IPS DF 19.7 (cell line): ENCODE results near the gene CACNG4.
"Not testable (repeated sequence)": the region's sequence is repeated elsewhere in the genome, so short reads cannot be mapped to it uniquely, and the experiment has no call there.

Experiments
- DNase-seq: peaks from one replicate; pipeline ENCODE4 v3.0.0-alpha.2; 2013; ENCODE audit warnings: low read depth, low spot score

The CACNG4 gene

GRCh38 chr17:66964930-66965800 lies 658 bp downstream of the CACNG4 start:
- no peak for DNase-seq

- no peak for DNase-seq
Measured at GRCh38 chr17:66965801-66966262, 1.3 kb downstream of the CACNG4 start.

GRCh38 chr17:66966298-66966697 lies 1.8 kb downstream of the CACNG4 start:
- DNase-seq = no peak

- DNase-seq = no peak
Measured at GRCh38 chr17:66966704-66967418, 2.4 kb downstream of the CACNG4 start.

GRCh38 chr17:66967837-66968543 lies 3.5 kb downstream of the CACNG4 start:
- no peak for DNase-seq

GRCh38 chr17:66968916-66969315 lies 4.4 kb downstream of the CACNG4 start:
- no peak for DNase-seq

- DNase-seq = no peak
Measured at GRCh38 chr17:66970140-66970539, 5.6 kb downstream of the CACNG4 start.

- DNase-seq = no peak
Measured at GRCh38 chr17:66970797-66971196, 6.3 kb downstream of the CACNG4 start.

- no peak for DNase-seq
Measured at GRCh38 chr17:66971264-66971663, 6.8 kb downstream of the CACNG4 start.

GRCh38 chr17:66971730-66972441 lies 7.4 kb downstream of the CACNG4 start:
- no peak for DNase-seq

- not testable (repeated sequence) for DNase-seq
Measured at GRCh38 chr17:66972442-66972830, 7.9 kb downstream of the CACNG4 start.

- no peak for DNase-seq
Measured at GRCh38 chr17:66975188-66975587, 10.7 kb downstream of the CACNG4 start.

- no peak for DNase-seq
Measured at GRCh38 chr17:66975614-66976378, 11.3 kb downstream of the CACNG4 start.

- no peak for DNase-seq
Measured at GRCh38 chr17:66976379-66976663, 11.8 kb downstream of the CACNG4 start.

- DNase-seq = no peak
Measured at GRCh38 chr17:66976781-66977201, 12.3 kb downstream of the CACNG4 start.

- DNase-seq = no peak
Measured at GRCh38 chr17:66978514-66979061, 14.1 kb downstream of the CACNG4 start.

GRCh38 chr17:66980896-66981295 lies 16.4 kb downstream of the CACNG4 start:
- DNase-seq = no peak

- no peak for DNase-seq
Measured at GRCh38 chr17:66981983-66982508, 17.5 kb downstream of the CACNG4 start.

GRCh38 chr17:66983414-66984021 lies 19.0 kb downstream of the CACNG4 start:
- no peak for DNase-seq

- DNase-seq = no peak
Measured at GRCh38 chr17:66984730-66985129, 20.2 kb downstream of the CACNG4 start.
